LNCaP clone FGC (cell line): ENCODE results near the gene GALNT18.

ENCODE experiments used
- DNase-seq: peaks from one replicate; pipeline ENCODE4 v3.0.0-alpha.2; 2011; ENCODE audit warnings: low read depth
- H3K4me3 ChIP-seq: 2 replicates; pipeline ENCODE4 v1.5.1; 2011; ENCODE audit warnings: mild to moderate bottlenecking, low read depth, low read length, control low read depth
- CTCF ChIP-seq: IDR thresholded peaks from 2 replicates; pipeline ENCODE4 v1.5.1; 2012; ENCODE audit warnings: mild to moderate bottlenecking; ENCODE audit not compliant: control insufficient read depth, insufficient read depth; ENCODE audit errors: extremely low read depth

Gene GALNT18

GRCh38 chr11:11504071-11504470, 117.7 kb downstream of the GALNT18 start:
- no peak for TF ChIP-seq CTCF
- no peak for DNase-seq
- no peak overlapping the region for H3K4me3 ChIP-seq

GRCh38 chr11:11502263-11502861, 119.4 kb downstream of the GALNT18 start:
- peak; percentile 7 for DNase-seq
- TF ChIP-seq CTCF, result no peak
- H3K4me3 ChIP-seq, result no peak overlapping the region

GRCh38 chr11:11501546-11502262, 120.1 kb downstream of the GALNT18 start:
- H3K4me3 ChIP-seq, result no peak overlapping the region

GRCh38 chr11:11500744-11501487, 120.9 kb downstream of the GALNT18 start:
- H3K4me3 ChIP-seq, result no peak overlapping the region
- DNase-seq, result no peak
- no peak for TF ChIP-seq CTCF

More at GRCh38 chr11:11501546-11502262, 120.1 kb downstream of the GALNT18 start:
- DNase-seq, result no peak
- no peak for TF ChIP-seq CTCF

GRCh38 chr11:11499300-11499699, 122.5 kb downstream of the GALNT18 start:
- H3K4me3 ChIP-seq, result no peak overlapping the region
- no peak for DNase-seq
- no peak for TF ChIP-seq CTCF

- no peak for TF ChIP-seq CTCF
- no peak overlapping the region for H3K4me3 ChIP-seq
- DNase-seq, result no peak
Observed at GRCh38 chr11:11498195-11498594, 123.6 kb downstream of the GALNT18 start.
